CD8-positive, alpha-beta memory T cell (primary cell): ENCODE results near the gene PCSK4. TPM values are rescaled to one million over a fixed set of nuclear protein-coding genes. Genes with fewer than 3 reads are reported as not detected.

Experiments used
- CTCF ChIA-PET: fragments of 350-600 bp; sonication (Branson Sonifier 250); formaldehyde crosslinking; loops from one replicate; lab custom pipeline; 2021; ENCODE audit warnings: antibody characterized with exemption; lab: Charles Lee
- POLR2A ChIA-PET: fragments of 350-600 bp; sonication (Branson Sonifier 250); formaldehyde crosslinking; loops from one replicate; lab custom pipeline; 2021; ENCODE audit warnings: antibody characterized with exemption; lab: Charles Lee
- DNase-seq, 5 donors: peaks; one replicate each; pipeline versions ENCODE4 v3.0.0 to v3.0.0-alpha.2; 2020 to 2022; ENCODE audit warnings: mixed read lengths in 1 of 5
- H3K27ac ChIP-seq: one replicate; pipeline ENCODE4 v1.7.0; 2013; ENCODE audit warnings: low read depth, mild to moderate bottlenecking, low read length, moderate library complexity
- H3K27me3 ChIP-seq: 2 replicates; pipeline ENCODE4 v1.7.0; 2013; ENCODE audit warnings: low read length, mild to moderate bottlenecking; ENCODE audit not compliant: insufficient read depth, poor library complexity, severe bottlenecking
- H3K36me3 ChIP-seq: 2 replicates; pipeline ENCODE4 v1.7.0; 2013; ENCODE audit warnings: mild to moderate bottlenecking, low read length, moderate library complexity; ENCODE audit not compliant: insufficient read depth
- H3K4me1 ChIP-seq: 2 replicates; pipeline ENCODE4 v1.7.0; 2013; ENCODE audit warnings: mild to moderate bottlenecking, low read length, moderate library complexity; ENCODE audit not compliant: insufficient read depth
- H3K4me3 ChIP-seq: 2 replicates; pipeline ENCODE4 v1.7.0; 2013; ENCODE audit warnings: mild to moderate bottlenecking, low read length
- H3K9me3 ChIP-seq: 2 replicates; pipeline ENCODE4 v1.7.0; 2013; ENCODE audit warnings: mild to moderate bottlenecking, low read length
- H3K27ac Mint-ChIP-seq, 8 donors: one replicate each; pipeline ENCODE4 v1.8.0; 2020 to 2021; ENCODE audit warnings: mixed read lengths in 8 of 8, mild to moderate bottlenecking in 6 of 8, inconsistent platforms in 3 of 8, moderate library complexity in 3 of 8
- H3K27me3 Mint-ChIP-seq, 2 donors: one replicate each; pipeline ENCODE4 v1.8.0; 2020 to 2021; ENCODE audit warnings: mixed read lengths in 2 of 2, mild to moderate bottlenecking in 1 of 2, moderate library complexity in 1 of 2
- H3K36me3 Mint-ChIP-seq, 3 donors: one replicate each; pipeline ENCODE4 v1.8.0; 2020 to 2021; ENCODE audit warnings: mixed read lengths in 3 of 3, inconsistent platforms in 1 of 3, mild to moderate bottlenecking in 1 of 3
- H3K4me1 Mint-ChIP-seq, 3 donors: one replicate each; pipeline ENCODE4 v1.8.0; 2020 to 2021; ENCODE audit warnings: mixed read lengths in 3 of 3, inconsistent platforms in 1 of 3, mild to moderate bottlenecking in 1 of 3
- H3K4me3 Mint-ChIP-seq, 7 donors: one replicate each; pipeline ENCODE4 v1.8.0; 2020 to 2021; ENCODE audit warnings: mixed read lengths in 7 of 7, mild to moderate bottlenecking in 6 of 7, moderate library complexity in 4 of 7, inconsistent platforms in 2 of 7
- H3K9me3 Mint-ChIP-seq, 5 donors: one replicate each; pipeline ENCODE4 v1.8.0; 2020 to 2022; ENCODE audit warnings: mixed read lengths in 5 of 5, mild to moderate bottlenecking in 3 of 5, moderate library complexity in 2 of 5, inconsistent platforms in 1 of 5
- polyA plus RNA-seq: library from polyadenylated mRNA; unstranded; fragments of 300-500 nt; fragmentation: Illumina TruSeq; gene quantifications from one replicate; pipeline ENCODE4 v1.2.3, GENCODE V29; 2021
- total RNA-seq, 2 experiments: library from RNA; stranded (reverse); gene quantifications; one replicate each; pipeline ENCODE4 v1.2.3, GENCODE V29; 2021

Gene PCSK4
- total and polyA plus RNA-seq, 3 experiments from 2014 or later: 1.0 to 1.3 (median 1.0) TPM

DNA sequence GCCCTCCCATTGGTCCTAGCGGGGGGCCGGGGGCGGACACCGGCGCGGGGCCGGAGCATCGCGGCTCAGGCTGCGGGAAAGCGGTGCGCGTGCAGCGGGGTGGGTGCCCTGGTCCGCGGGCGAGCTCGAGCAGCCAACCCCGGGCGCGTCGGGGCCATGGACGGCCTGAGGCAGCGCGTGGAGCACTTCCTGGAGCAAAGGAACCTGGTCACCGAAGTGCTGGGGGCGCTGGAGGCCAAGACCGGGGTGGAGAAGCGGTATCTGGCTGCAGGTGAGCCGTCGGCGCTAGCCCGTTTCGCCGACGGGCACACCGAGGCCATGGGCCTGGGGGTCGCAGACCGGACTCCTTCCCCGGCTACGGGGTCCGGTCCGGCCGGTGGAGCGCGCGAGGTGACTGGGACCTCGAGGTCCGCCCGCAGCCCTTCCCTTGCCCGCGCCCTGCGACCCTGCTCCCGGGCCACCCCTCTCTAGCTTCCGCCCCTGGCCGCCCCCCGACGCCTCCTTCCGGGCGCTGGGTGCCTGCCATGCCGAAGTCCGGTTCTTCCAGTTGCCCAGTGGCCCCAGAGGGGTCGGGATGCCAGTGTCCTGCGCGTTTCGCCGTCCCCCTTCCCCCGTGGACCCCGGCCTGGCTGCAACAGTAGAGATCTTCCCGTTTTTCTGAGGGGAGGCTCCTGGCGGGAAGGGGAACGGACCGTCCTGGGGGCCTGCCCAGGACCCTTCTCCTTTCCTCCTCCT is 1.1 kb upstream of the PCSK4 start, which contains the start of gene REEP6:
TSS of gene REEP6 (plus strand) at position 68 of the 735 bp plus-strand sequence. CDS start at position 157, 89 bp downstream.
- H3K27ac Mint-ChIP-seq: peak within 1 kb of the TSS; percentile 74 to 92 (median 90)
- no peaks in the 10 kb centered on the region for H3K27me3 ChIP-seq
- peak within 1 kb of the TSS; percentile 85 to 96 (median 87) for H3K4me3 Mint-ChIP-seq
- peaks cover 7 to 18% (median 14%) of the 10 kb centered on the region in 3 donors for H3K4me1 Mint-ChIP-seq
- H3K4me3 ChIP-seq: peak within 1 kb of the TSS; percentile 92
- no peaks in the 10 kb centered on the region for H3K9me3 Mint-ChIP-seq
- peaks cover 0 to 6% of the 10 kb centered on the region in 2 donors for H3K27me3 Mint-ChIP-seq
- H3K36me3 ChIP-seq: no peaks in the 10 kb centered on the region
- DNase-seq: no peak
- CTCF ChIA-PET: interaction anchor here (0.7 to 1.8 kb wide), 4 partner anchors 13 to 838 kb away, joined by 3 to 5 read pairs (median 4); no protein-coding TSS in a partner anchor
- POLR2A ChIA-PET: interaction anchor here (0.6 to 1.3 kb wide), 7 partner anchors 12 to 352 kb away, joined by 3 to 5 read pairs (median 4); partner anchors contain the start of gene C19orf25
- H3K4me1 ChIP-seq: peaks cover 10% of the 10 kb centered on the region
- peak within 1 kb of the TSS; percentile 69 for H3K27ac ChIP-seq
- H3K9me3 ChIP-seq: no peaks in the 10 kb centered on the region
- H3K36me3 Mint-ChIP-seq: peaks cover 0 to 3% (median 0%) of the 10 kb centered on the region in 3 donors

DNA sequence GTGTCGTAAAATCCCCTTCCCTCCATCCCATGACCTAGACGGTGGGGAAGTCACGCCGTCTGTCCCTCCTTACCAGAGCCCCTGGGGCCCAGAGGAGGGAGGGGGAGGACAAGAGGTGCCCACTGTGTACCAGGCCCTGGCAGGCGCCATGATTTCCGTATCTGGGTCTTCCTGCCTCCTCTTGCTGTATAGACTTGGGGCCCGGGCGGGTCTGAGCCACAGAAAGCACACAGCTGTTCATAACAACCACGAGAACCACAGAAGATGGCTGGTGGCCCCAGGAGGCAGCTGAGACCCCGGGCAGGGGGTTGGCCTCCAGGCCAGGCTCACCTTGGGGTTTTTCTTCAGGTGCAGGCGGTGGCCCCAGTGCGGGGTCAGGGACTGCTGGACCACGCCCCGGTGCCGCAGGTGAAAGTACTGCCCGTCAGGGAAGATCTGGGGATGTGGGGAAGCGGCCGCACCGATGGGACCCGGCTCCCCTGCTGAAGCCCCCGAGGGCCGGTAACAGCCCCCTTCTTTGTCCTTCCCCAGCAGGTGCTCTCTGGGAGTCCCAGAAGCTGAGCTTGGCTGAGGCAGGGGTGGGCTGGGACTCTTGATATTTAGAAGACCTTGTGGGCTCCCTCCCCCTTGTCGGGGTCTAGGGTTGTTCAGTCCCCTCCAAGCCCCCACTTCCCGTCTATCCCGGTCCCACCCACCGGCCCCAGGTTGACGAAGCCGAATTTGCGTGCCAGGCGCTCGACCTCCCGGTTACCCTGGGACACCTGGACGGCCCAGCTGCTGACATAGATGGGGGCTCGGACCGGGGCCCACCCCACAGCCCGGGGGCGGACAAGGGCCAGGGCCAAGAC is 463 bp downstream of the PCSK4 start:
- no peaks in the 10 kb centered on the region for H3K9me3 Mint-ChIP-seq
- Histone ChIP-seq H3K9me3 (no peaks in the 10 kb centered on the region), H3K27ac (peak overlapping the region; percentile 69), H3K4me1 (peaks cover 10% of the 10 kb centered on the region), H3K36me3 (no peaks in the 10 kb centered on the region), H3K4me3 (peak overlapping the region; percentile 92), H3K27me3 (no peaks in the 10 kb centered on the region)
- H3K27ac Mint-ChIP-seq: peak overlapping the region in 1 of 8 donors; percentile 46
- POLR2A ChIA-PET: interaction anchor here (0.6 to 0.7 kb wide), 2 partner anchors 104 to 245 kb away, joined by 3 read pairs; no protein-coding TSS in a partner anchor
- CTCF ChIA-PET: interaction anchor here (1.7 to 1.8 kb wide), 2 partner anchors 32 to 45 kb away, joined by 5 read pairs; no protein-coding TSS in a partner anchor
- H3K27me3 Mint-ChIP-seq: peaks cover 0 to 6% of the 10 kb centered on the region in 2 donors
- H3K4me3 Mint-ChIP-seq: peak overlapping the region; percentile 50 to 96 (median 74)
- peaks cover 7 to 18% (median 14%) of the 10 kb centered on the region in 3 donors for H3K4me1 Mint-ChIP-seq
- DNase-seq: no peak
- peaks cover 0 to 3% (median 0%) of the 10 kb centered on the region in 3 donors for H3K36me3 Mint-ChIP-seq

DNA sequence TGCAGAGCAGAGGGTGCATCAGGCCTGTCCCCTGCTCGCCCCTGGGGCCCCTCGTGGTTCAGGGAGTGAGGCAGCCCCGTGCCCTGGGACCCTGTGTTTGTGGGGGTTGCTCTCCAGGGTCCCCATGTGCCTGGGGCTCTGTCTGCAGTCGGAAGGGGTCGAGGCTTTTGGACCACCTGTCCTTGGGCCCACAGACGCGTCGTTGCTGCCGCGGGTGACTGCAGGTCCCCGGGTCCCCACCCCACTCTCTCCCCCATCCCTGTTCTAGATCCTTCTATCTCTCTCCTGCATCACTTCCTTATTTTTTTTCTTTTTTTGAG is 1.9 kb downstream of the PCSK4 start:
- no peak for DNase-seq
- peaks cover 10% of the 10 kb centered on the region for H3K4me1 ChIP-seq
- no peak overlapping the region for H3K27ac ChIP-seq
- Mint-ChIP-seq H3K27ac (peak overlapping the region in 1 of 8 donors; percentile 91), H3K4me1 (peaks cover 7 to 18% (median 14%) of the 10 kb centered on the region in 3 donors), H3K4me3 (peak overlapping the region in 2 of 7 donors; percentile 10 to 66), H3K27me3 (peaks cover 0 to 4% of the 10 kb centered on the region in 2 donors), H3K9me3 (no peaks in the 10 kb centered on the region), H3K36me3 (peaks cover 0 to 3% (median 0%) of the 10 kb centered on the region in 3 donors)
- no peaks in the 10 kb centered on the region for H3K9me3 ChIP-seq
- H3K36me3 ChIP-seq: no peaks in the 10 kb centered on the region
- no peak overlapping the region for H3K4me3 ChIP-seq
- no peaks in the 10 kb centered on the region for H3K27me3 ChIP-seq
- ChIA-PET POLR2A (no interaction called here), CTCF (no interaction called here)

DNA sequence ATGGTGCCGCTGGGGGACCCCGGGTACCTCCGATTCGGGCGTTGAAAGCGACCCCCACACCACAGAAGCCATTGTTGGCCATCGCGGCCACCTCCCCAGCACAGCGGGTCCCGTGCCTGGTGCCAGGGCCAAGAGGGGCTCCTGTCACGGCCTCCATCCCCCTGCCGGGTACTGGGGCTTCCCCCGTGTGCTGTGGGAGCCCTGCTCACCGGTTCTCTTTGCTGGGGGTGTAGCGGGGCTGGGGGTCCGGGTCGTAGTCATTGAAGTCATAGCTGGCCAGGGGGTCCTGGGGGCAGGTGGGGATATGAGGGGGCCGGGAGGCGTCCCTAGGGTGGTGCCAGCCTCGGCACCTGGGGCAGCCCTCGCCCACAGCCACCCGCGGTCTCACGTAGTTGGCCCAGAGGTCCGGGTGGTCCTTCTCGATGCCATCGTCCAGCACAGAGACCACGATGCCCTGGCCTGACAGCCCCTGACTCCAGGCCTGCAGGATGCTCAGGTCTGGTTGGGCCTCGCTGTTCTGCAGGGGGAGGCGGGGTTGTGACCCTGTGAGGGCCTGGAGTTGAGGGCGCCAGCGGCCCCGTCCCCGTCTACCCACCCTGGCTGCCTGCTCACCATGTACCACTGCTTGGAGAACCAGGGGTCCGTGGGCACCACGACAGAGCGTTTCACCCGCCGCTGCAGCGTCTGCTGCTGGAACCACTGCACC is 2.4 kb downstream of the PCSK4 start:
- ChIA-PET CTCF (no interaction called here), POLR2A (no interaction called here)
- H3K4me1 Mint-ChIP-seq: peaks cover 7 to 18% (median 14%) of the 10 kb centered on the region in 3 donors
- H3K4me3 Mint-ChIP-seq: no peak overlapping the region
- Histone ChIP-seq H3K4me3 (no peak overlapping the region), H3K27me3 (no peaks in the 10 kb centered on the region), H3K36me3 (no peaks in the 10 kb centered on the region), H3K9me3 (no peaks in the 10 kb centered on the region), H3K4me1 (peaks cover 10% of the 10 kb centered on the region), H3K27ac (no peak overlapping the region)
- DNase-seq: no peak
- H3K9me3 Mint-ChIP-seq: no peaks in the 10 kb centered on the region
- peaks cover 0 to 4% of the 10 kb centered on the region in 2 donors for H3K27me3 Mint-ChIP-seq
- H3K36me3 Mint-ChIP-seq: peaks cover 0 to 3% (median 0%) of the 10 kb centered on the region in 3 donors
- no peak overlapping the region for H3K27ac Mint-ChIP-seq

DNA sequence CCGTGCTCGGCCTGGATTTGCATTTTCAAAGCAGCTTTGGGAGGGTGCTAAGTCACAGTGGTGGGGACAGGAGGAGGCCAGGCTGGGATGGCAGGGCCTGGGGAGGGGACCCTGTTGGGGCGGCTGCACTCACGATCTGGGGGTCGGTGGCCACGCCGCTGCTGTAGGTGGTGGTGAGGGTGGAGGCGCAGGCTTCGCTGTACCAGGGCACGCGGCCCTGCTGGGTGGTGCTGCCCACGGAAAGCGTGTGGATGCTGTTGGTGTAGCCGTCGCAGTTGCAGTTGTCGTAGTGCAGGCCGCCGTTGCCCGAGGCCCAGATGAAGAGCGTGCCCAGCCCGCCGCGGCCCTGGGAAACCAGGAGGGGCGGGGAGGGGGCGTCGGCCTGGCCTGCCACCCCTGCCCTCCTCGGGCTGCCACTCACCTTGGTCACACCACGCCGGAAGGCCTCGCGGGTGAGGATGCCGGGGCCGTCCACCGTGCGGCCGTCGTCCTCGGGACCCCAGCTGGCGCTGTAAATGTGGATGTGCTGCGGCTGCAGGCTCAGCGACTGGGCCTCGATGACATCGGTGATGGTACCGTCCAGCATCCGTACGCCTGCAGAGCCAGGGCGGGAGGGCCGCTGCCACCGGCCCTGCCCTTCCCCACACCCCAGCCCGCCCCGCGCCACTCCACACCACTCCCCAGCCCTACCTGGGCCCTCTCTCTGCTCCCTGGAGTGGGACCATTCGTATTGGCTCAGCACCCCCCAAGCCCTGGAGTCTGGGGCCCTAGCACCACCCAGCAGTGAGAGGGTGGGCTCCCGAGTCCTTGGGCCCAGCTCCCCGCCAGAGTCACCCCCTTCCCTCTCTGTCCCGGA is 3.2 kb downstream of the PCSK4 start:
- Mint-ChIP-seq H3K4me1 (peaks cover 7 to 17% (median 14%) of the 10 kb centered on the region in 3 donors), H3K27me3 (peaks cover 0 to 3% of the 10 kb centered on the region in 2 donors), H3K36me3 (peaks cover 0 to 3% (median 0%) of the 10 kb centered on the region in 3 donors), H3K9me3 (no peaks in the 10 kb centered on the region), H3K27ac (no peak overlapping the region), H3K4me3 (peak overlapping the region in 1 of 7 donors; percentile 54)
- no peaks in the 10 kb centered on the region for H3K9me3 ChIP-seq
- no peak overlapping the region for H3K27ac ChIP-seq
- DNase-seq: no peak
- H3K36me3 ChIP-seq: no peaks in the 10 kb centered on the region
- no peaks in the 10 kb centered on the region for H3K27me3 ChIP-seq
- H3K4me3 ChIP-seq: no peak overlapping the region
- H3K4me1 ChIP-seq: peaks cover 10% of the 10 kb centered on the region
- POLR2A ChIA-PET: no interaction called here
- CTCF ChIA-PET: no interaction called here

DNA sequence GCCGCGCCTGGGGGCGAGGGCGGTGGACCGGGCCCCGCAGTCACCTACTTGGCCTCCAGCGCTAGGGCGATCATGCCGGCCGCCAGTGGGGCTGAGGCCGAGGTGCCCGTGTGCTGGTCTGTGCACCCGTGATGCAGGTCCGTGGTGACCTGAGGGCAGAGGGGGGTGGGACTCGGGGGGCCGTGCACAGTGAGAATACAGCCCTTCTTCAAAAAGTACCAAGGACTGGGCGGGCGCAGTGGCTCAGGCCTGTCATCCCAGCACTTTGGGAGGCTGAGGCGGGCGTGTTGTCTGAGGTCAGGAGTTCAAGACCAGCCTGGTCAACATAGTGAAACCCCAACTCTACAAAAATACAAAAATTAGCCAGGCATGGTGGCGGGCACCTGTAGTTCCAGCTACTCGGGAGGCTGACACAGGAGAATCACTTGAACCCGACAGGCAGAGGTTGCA is 6.1 kb downstream of the PCSK4 start:
- no peaks in the 10 kb centered on the region for H3K36me3 ChIP-seq
- H3K27me3 Mint-ChIP-seq: peaks cover 0 to 1% of the 10 kb centered on the region in 2 donors
- no peaks in the 10 kb centered on the region for H3K4me1 ChIP-seq
- H3K9me3 Mint-ChIP-seq: no peaks in the 10 kb centered on the region
- H3K4me1 Mint-ChIP-seq: peaks cover 3 to 7% (median 4%) of the 10 kb centered on the region in 3 donors
- ChIA-PET CTCF (no interaction called here), POLR2A (no interaction called here)
- H3K4me3 ChIP-seq: no peak overlapping the region
- H3K27ac ChIP-seq: no peak overlapping the region
- no peaks in the 10 kb centered on the region for H3K27me3 ChIP-seq
- DNase-seq: no peak
- H3K36me3 Mint-ChIP-seq: peaks cover 0 to 2% (median 0%) of the 10 kb centered on the region in 3 donors
- no peak overlapping the region for H3K27ac Mint-ChIP-seq
- H3K4me3 Mint-ChIP-seq: no peak overlapping the region
- no peaks in the 10 kb centered on the region for H3K9me3 ChIP-seq
